Activated naive CD8-positive, alpha-beta T cell treated with anti-CD3 and anti-CD28 coated beads, Interleukin-2, amount 10 ng/mL, durations not matched to agents 7 days and 5 days (primary cell): ENCODE measurements around the gene EFL1. TPM values are rescaled to one million over a fixed set of nuclear protein-coding genes. Genes with fewer than 3 reads are reported as not detected.
A peak's percentile ranks its signal among the peaks of the same experiment; 100 is the strongest.
"Not testable (repeated sequence)": the region's sequence is repeated elsewhere in the genome, so short reads cannot be mapped to it uniquely, and the experiment has no call there.

ENCODE experiments used
- ATAC-seq: fragments of 150-1000 bp; cut with Tn5 transposase; one replicate; pipeline ENCODE4 v1.10.0; 2021; ENCODE audit warnings: low read depth, moderate library complexity
- POLR2A ChIA-PET: fragments of 350-600 bp; sonication (Branson Sonifier 250); formaldehyde crosslinking; loops from one replicate; lab custom pipeline; 2021; ENCODE audit warnings: antibody characterized with exemption; lab: Charles Lee
- DNase-seq: peaks from one replicate; pipeline ENCODE4 v3.0.0; 2021
- H3K27ac Mint-ChIP-seq: one replicate; pipeline ENCODE4 v1.8.0; 2022; ENCODE audit warnings: mild to moderate bottlenecking, mixed read lengths
- H3K27me3 Mint-ChIP-seq: one replicate; pipeline ENCODE4 v1.8.0; 2022; ENCODE audit warnings: mild to moderate bottlenecking, moderate library complexity, mixed read lengths
- H3K36me3 Mint-ChIP-seq: one replicate; pipeline ENCODE4 v1.8.0; 2021; ENCODE audit warnings: mild to moderate bottlenecking, mixed read lengths
- H3K4me1 Mint-ChIP-seq: one replicate; pipeline ENCODE4 v1.8.0; 2021; ENCODE audit warnings: mixed read lengths
- H3K4me3 Mint-ChIP-seq: one replicate; pipeline ENCODE4 v1.8.0; 2022; ENCODE audit warnings: mild to moderate bottlenecking, moderate library complexity, mixed read lengths
- H3K9me3 Mint-ChIP-seq: one replicate; pipeline ENCODE4 v1.8.0; 2021; ENCODE audit warnings: mixed read lengths
- total RNA-seq, 2 experiments: library from RNA; stranded (reverse); gene quantifications; one replicate each; pipeline ENCODE4 v1.2.3, GENCODE V29; 2021

EFL1 gene
- 10 to 100 TPM; 24.2 to 26.4 TPM for total RNA-seq

DNA sequence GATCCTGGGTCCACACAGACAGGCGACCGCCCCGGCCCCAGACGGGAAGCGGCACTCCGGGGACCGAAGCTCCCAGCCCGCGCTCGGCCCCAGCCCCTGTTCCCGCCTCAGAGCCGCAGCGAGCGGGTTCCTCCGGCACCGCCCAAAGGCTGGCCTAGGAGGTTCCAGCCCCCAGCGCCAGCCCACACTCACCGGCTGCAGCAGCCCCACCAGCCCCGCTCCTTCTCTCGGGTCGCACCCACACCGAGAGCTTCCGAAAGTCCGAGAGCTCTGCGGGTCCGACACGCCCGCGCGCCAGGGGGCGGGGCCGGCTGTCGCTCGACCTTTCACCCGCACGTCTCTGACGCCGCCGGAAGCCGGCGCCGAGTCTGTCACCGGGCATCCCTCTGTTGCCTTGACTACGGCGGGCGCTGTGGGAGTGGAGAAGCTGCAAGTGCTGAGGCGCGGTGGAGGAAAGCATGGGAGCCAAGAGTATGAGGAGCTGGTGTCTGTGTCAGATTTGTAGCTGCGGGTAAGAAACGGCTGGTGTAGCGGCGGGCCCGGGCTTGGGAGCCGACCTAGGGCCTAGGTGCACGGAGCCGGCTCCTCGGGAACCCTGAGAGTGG lies at the start of gene EFL1, which contains the start of gene SAXO2:
Gene EFL1 (minus strand): TSS at position 313 of the 605 bp plus-strand sequence. CDS start 956 bp downstream, outside the sequence.
Gene SAXO2 (plus strand): TSS at position 397 of the 605 bp plus-strand sequence. CDS start 62 bp downstream, at position 459.
- H3K27ac Mint-ChIP-seq, result peak within 1 kb of the TSS; percentile 88
- DNase-seq (peak; percentile 94), ATAC-seq (peak; percentile 92)
- H3K9me3 Mint-ChIP-seq, result no peaks in the 10 kb centered on the region
- POLR2A ChIA-PET, result interaction anchor here (0.9 to 1.4 kb wide), 3 partner anchors 18 to 216 kb away, joined by 3 to 5 read pairs (median 3); no protein-coding TSS in a partner anchor
- H3K27me3 Mint-ChIP-seq, result peaks cover 3% of the 10 kb centered on the region
- H3K36me3 Mint-ChIP-seq, result peaks cover 9% of the 10 kb centered on the region
- peak within 1 kb of the TSS; percentile 96 for H3K4me3 Mint-ChIP-seq
- peaks cover 21% of the 10 kb centered on the region for H3K4me1 Mint-ChIP-seq

DNA sequence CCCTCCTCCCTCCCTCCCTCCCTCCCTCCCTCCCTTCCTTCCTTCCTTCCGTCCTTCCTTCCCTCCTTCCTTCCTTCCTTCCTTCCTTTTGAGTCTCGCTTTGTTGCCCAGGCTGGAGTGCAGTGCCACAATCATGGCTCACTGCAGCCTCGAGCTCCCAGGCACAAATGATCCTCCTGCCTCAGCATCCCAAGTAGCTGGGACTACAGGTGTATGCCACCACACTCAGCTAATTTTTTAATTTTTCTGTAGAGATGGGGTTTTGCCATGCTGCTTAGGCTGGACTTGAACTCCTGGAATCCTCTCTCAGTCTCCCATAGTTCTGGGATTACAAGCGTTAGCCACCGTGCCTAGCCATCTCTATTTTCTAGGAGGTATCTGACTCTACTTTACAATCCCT lies 48.8 kb upstream of the EFL1 start:
- ATAC-seq, H3K4me3 Mint-ChIP-seq, POLR2A ChIA-PET, H3K9me3 Mint-ChIP-seq, H3K4me1 Mint-ChIP-seq, H3K36me3 Mint-ChIP-seq, H3K27ac Mint-ChIP-seq, DNase-seq, H3K27me3 Mint-ChIP-seq: not testable (repeated sequence)

DNA sequence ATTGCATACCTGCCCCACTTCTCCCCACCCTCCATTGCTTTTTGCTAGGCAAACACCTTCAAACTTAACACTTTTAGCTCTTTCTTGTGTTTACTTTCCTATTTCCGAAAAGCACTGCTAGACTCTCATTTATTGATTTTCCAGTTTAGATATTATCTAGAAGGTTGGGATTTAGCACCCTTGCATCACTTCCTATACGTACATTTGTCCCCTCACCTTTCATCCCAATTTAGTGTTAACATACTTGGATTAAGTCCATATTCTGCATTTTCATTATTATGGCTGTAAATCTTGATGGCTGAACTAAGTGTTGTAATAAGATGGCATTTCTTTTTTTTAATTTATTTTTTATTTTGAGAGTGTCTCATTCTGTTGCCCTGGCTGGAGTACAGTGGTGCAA lies 47.3 kb upstream of the EFL1 start:
- H3K27me3 Mint-ChIP-seq, result peaks cover 6% of the 10 kb centered on the region
- POLR2A ChIA-PET, result interaction anchor here (0.7 kb wide), 1 partner anchor 10 kb away, joined by 3 read pairs; no protein-coding TSS in a partner anchor

DNA sequence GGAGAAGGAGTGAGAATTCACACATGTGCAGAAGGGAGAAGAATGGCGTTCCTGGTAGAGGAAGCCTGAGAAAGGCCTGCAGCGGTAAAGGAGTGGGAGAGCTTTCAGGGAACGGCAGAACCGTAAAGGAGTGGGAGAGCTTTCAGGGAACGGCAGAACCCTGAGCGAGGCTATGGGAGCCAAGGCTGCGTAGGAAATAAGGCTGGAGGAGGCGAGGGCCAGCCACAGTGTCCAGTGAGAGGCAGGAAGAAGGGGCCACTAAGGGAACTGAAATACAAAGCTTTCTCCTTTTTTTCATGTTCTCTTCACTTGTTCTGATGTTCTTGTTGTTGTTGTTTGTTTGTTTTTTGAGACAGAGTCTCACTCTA lies 45.2 kb upstream of the EFL1 start:
- POLR2A ChIA-PET, result no interaction called here

More for the DNA sequence above, 47.3 kb upstream of the EFL1 start:
- Mint-ChIP-seq H3K27ac (no peak overlapping the region), H3K4me1 (peaks cover 1% of the 10 kb centered on the region), H3K9me3 (peaks cover 2% of the 10 kb centered on the region), H3K36me3 (peaks cover 5% of the 10 kb centered on the region), H3K4me3 (no peak overlapping the region)
- no peak for ATAC-seq
- no peak for DNase-seq

DNA sequence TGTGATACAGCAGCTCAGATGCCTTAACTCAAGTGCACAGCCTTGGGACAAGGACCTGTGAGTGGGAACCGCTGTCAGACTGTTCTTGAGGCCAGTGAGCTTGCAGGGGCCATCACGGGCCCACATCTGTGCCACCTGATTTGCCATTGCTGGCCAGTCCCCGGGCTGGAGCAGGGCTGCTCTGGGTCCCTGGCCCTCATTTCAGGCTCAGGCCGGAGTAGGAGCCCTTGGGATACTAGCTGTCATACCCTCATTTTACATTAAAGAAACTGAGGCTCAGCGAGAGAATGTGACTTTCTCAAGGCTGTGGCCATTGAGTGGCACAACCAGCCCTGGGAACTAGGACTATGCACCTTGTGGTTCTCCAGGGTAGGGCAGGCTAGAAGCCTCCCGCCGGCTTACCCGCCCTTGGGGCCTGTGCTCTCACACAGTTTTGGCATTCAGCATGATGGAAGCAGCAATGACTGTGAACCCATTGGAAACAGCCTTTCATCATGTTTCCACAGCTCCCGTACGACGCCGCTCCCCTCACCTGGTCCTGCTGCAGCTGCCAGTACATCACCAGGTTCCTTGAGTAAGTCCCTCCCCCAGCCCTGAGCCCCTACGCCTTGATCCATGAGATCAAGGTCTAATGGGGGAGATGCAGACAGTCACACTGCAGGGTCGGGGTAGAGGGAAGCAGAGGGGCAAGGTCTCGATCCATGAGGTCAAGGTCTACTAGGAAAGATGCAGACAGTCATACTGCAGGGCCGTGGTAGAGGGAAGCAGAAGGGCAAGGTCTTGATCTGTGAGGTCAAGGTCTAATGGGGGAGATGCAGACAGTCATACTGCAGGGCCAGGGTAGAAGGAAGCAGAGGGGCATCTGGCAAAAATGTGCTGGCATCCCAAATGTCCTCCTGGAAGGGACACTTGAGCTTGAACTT lies 44.5 kb upstream of the EFL1 start:
- H3K27ac Mint-ChIP-seq, result no peak overlapping the region
- no peak for DNase-seq

More for the DNA sequence above, 45.2 kb upstream of the EFL1 start:
- peaks cover 6% of the 10 kb centered on the region for H3K27me3 Mint-ChIP-seq
- no peak for DNase-seq
- no peak overlapping the region for H3K4me3 Mint-ChIP-seq
- peaks cover 5% of the 10 kb centered on the region for H3K36me3 Mint-ChIP-seq
- H3K27ac Mint-ChIP-seq, result no peak overlapping the region
- peaks cover 1% of the 10 kb centered on the region for H3K4me1 Mint-ChIP-seq
- H3K9me3 Mint-ChIP-seq, result peaks cover 2% of the 10 kb centered on the region
- no peak for ATAC-seq

DNA sequence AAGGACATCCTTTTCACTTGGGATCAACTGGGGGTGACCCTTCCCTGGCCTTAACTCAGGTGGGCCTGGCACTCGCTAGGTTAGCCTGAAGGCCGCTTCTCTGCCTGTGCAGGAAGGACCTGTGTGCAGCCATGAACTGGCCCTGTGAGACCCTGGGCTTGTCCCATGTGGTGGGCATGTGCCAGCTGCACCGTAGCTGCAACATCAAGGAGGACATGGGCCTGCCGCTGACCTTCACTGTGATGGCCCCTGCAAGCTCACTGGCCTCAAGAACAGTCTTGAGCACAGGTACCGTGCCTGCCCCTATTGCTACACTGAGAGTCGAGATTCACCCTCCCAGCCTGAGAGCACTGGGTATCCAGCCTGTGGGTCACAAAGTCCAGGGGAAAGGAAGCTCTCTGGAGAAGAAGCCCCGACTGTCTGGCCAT lies 43.1 kb upstream of the EFL1 start:
- Mint-ChIP-seq H3K4me1 (no peaks in the 10 kb centered on the region), H3K27ac (no peak overlapping the region)

More for the DNA sequence above, 44.5 kb upstream of the EFL1 start:
- H3K27me3 Mint-ChIP-seq, result peaks cover 6% of the 10 kb centered on the region
- peaks cover 1% of the 10 kb centered on the region for H3K4me1 Mint-ChIP-seq
- H3K9me3 Mint-ChIP-seq, result peaks cover 2% of the 10 kb centered on the region
- no peak overlapping the region for H3K4me3 Mint-ChIP-seq
- peaks cover 5% of the 10 kb centered on the region for H3K36me3 Mint-ChIP-seq
- POLR2A ChIA-PET, result no interaction called here
- ATAC-seq, result no peak

DNA sequence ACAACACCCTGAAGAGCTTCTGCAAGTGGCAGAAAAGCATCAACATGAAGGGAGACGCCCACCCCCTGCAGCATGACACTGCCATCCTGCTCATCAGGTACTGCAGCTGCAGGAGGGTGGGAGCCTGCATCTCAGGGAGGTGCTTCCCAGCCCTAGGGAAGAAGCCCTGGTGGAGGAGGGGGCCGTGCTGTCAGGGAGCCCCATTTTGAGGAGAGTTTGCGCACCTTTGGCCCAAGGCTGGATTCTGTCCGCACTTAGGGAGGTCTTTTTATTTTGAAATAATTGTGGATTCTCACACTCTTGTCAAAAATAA lies 42.2 kb upstream of the EFL1 start:
- POLR2A ChIA-PET, result no interaction called here
- H3K27ac Mint-ChIP-seq, result no peak overlapping the region
- H3K27me3 Mint-ChIP-seq, result no peaks in the 10 kb centered on the region
- no peaks in the 10 kb centered on the region for H3K4me1 Mint-ChIP-seq
- H3K36me3 Mint-ChIP-seq, result peaks cover under 1% of the 10 kb centered on the region
- ATAC-seq (no peak), DNase-seq (no peak)
- no peak overlapping the region for H3K4me3 Mint-ChIP-seq
- no peaks in the 10 kb centered on the region for H3K9me3 Mint-ChIP-seq

More for the DNA sequence above, 43.1 kb upstream of the EFL1 start:
- H3K27me3 Mint-ChIP-seq, result no peaks in the 10 kb centered on the region
- no peak overlapping the region for H3K4me3 Mint-ChIP-seq
- ATAC-seq, result no peak
- POLR2A ChIA-PET, result no interaction called here
- DNase-seq, result no peak
- H3K9me3 Mint-ChIP-seq, result peaks cover 2% of the 10 kb centered on the region
- H3K36me3 Mint-ChIP-seq, result peaks cover 4% of the 10 kb centered on the region

DNA sequence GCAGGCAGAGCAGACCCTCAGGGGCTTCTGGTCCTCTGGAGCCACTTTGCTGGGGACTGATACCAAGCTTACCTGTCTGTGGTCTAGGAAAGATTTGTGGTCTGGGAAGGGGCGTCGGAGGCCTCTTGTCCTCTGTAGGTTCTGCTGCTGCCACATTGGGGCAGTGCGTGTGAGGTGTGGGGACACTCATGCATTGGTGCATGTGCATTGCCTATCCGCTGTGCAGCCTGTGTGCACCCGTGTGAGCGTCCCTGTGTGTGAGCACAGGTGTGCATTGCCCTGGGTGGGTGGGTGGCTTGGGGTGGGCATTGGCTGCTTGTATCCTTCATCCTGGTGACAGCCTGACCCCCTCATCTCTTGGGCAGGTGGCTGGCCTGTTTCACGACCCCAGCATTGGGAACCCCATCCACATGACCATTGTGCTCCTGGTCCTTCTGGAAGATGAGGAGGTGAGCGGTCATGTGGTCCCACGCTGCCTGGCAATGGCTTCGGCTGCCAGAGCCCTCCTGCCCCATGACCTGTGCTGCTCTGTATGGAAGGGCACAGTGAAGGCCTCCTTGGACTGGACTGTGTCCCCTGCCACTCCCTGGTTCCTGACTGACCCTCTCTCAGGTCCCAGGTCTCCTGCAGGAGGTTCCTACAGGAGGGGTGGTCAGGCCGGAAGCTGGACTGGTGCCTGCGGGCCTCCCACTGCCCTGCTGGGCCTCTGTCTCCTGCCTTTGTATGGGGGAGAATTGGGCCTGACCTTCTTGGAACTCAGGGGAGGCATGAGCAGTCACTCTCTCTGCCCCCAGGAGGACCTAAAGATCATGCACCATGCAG lies 41.6 kb upstream of the EFL1 start:
- Mint-ChIP-seq H3K36me3 (no peaks in the 10 kb centered on the region), H3K9me3 (no peaks in the 10 kb centered on the region), H3K4me1 (peaks cover 2% of the 10 kb centered on the region), H3K27ac (no peak overlapping the region), H3K27me3 (no peaks in the 10 kb centered on the region), H3K4me3 (no peak overlapping the region)
- POLR2A ChIA-PET, result no interaction called here
- DNase-seq, result no peak
- no peak for ATAC-seq

DNA sequence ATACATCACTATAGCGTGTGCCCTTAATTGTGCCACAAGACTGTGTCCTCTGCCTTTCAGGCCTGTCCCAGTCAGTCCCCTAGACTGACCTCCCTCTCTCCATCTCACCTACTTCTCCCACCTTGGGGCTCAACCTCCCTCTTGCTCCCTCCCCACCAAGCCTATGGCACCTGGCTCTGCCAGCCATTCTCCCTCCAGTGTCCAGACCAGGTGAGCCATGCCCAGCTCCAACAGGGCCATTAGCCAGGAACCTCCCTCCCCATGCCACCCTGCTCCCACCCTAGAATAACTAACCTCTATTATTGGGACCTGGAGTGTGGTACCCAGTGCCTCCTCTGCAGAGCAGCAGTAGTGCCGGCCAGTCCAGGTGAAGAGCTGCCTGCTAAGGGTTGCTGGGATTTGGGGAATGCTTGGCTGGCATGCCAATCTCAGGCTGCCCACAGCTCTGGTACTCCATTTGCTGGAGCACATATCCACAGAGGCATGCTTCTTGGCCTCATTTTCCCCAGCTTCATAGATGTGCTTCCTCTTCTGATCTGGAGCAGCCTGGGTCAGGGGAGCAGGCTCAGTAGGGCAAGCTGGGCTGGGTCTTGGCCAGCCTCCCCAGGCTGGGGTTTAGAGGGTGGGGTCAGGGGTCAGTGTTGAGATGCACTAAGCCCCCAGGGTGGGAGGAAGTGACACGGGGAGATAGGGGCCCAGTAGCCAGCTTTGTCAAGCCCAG lies 38.9 kb upstream of the EFL1 start:
- no peaks in the 10 kb centered on the region for H3K27me3 Mint-ChIP-seq
- DNase-seq (no peak), ATAC-seq (no peak)
- H3K9me3 Mint-ChIP-seq, result no peaks in the 10 kb centered on the region
- H3K4me3 Mint-ChIP-seq, result no peak overlapping the region
- POLR2A ChIA-PET, result no interaction called here
- H3K4me1 Mint-ChIP-seq, result peaks cover 20% of the 10 kb centered on the region
- no peaks in the 10 kb centered on the region for H3K36me3 Mint-ChIP-seq
- H3K27ac Mint-ChIP-seq, result no peak overlapping the region

DNA sequence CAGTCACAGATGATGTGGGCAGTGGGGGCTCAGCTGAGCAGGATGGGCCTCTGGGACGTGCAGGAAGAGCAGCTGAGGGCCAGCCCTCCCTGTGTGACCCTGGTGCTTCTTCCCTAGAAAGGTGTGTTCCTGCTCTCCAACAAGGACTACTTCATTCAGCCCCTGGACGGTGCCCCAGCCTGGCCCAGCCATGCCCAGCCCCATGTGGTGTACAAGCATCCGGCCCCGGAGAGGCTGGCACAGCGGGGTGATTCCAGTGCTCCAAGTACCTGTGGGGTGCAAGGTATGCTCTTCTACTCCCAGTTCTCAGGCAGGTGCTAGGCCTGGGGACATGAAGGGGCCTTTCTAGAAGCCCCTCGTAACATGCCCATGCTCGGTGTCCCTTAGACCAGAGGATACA lies 38.3 kb upstream of the EFL1 start:
- POLR2A ChIA-PET, result no interaction called here
- Mint-ChIP-seq H3K4me3 (no peak overlapping the region), H3K27ac (no peak overlapping the region), H3K36me3 (no peaks in the 10 kb centered on the region), H3K27me3 (no peaks in the 10 kb centered on the region), H3K9me3 (no peaks in the 10 kb centered on the region), H3K4me1 (peaks cover 20% of the 10 kb centered on the region)
- DNase-seq (no peak), ATAC-seq (no peak)

DNA sequence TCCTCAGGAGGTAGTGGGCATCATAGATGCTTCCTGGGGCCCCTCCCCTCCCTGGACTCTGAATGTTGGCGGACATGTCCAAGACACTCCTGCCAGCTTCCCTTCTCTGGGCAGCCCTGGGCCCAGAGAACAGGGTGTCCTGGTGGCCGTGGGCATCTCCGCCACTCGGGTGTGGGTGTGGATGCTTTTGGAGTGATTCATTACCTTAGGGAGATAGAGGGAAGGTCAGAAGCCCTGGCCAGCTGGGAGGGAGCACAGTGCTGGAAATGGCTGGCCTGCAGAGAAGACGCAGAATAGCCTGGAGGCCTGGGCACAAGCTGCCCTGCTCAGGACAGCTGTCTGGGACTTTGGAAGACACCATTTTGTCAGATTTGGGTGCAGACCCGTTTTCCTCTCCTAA lies 37.8 kb upstream of the EFL1 start:
- H3K9me3 Mint-ChIP-seq, H3K27ac Mint-ChIP-seq, H3K27me3 Mint-ChIP-seq, ATAC-seq, H3K4me3 Mint-ChIP-seq, DNase-seq, H3K36me3 Mint-ChIP-seq: not testable (repeated sequence)
- POLR2A ChIA-PET, result interaction anchor here (0.8 kb wide), 1 partner anchor 9 kb away, joined by 3 read pairs; no protein-coding TSS in a partner anchor
- peaks cover 20% of the 10 kb centered on the region for H3K4me1 Mint-ChIP-seq

DNA sequence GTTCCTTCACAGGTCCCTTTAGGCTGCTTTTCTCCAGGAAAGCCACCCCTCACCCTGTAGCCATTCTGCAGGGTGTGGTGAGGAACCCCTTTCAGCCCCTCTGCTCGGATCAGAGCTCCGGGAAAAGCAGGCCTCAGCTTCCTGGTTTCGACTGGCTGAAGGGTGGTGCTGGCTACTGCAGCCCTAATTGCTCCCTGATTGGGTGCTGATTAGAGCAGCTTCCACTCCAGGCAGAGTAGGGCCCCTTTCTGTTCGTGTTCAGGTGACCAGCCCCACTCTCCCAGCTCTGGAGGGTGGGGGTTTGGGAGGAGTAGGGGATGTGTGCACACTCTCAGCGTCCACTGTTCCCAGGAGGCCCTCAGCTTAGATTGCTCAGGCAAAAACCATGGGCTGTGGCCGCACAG lies 37.0 kb upstream of the EFL1 start:
- H3K4me1 Mint-ChIP-seq, result peaks cover 20% of the 10 kb centered on the region
- H3K4me3 Mint-ChIP-seq, DNase-seq, H3K27me3 Mint-ChIP-seq, ATAC-seq, H3K9me3 Mint-ChIP-seq, H3K27ac Mint-ChIP-seq, H3K36me3 Mint-ChIP-seq: not testable (repeated sequence)
- POLR2A ChIA-PET, result interaction anchor here (0.8 kb wide), 1 partner anchor 10 kb away, joined by 3 read pairs; no protein-coding TSS in a partner anchor
